H1 (cell line): Measurements from ENCODE around the gene ABCF3. TPM values are rescaled to one million over a fixed set of nuclear protein-coding genes. Genes with fewer than 3 reads are reported as not detected.
A peak's percentile ranks its signal among the peaks of the same experiment; 100 is the strongest.

Experiments
- CTCF ChIA-PET: fragments of 300-600 bp; sonication (Branson Sonifier 250); formaldehyde crosslinking; loops from one replicate; lab custom pipeline; 2021; ENCODE audit not compliant: partially characterized antibody; lab: Charles Lee
- POLR2A ChIA-PET: fragments of 300-600 bp; sonication (Branson Sonifier 250); formaldehyde crosslinking; loops from one replicate; lab custom pipeline; 2021; ENCODE audit warnings: inconsistent platforms; ENCODE audit not compliant: partially characterized antibody; lab: Charles Lee
- DNase-seq, 2 experiments: peaks; one replicate each; pipeline versions ENCODE4 v3.0.0 to v3.0.0-alpha.2; 2010 to 2022; ENCODE audit warnings: low spot score in 2 of 2, low read depth in 1 of 2, mixed read lengths in 1 of 2
- FAIRE-seq: peaks from 2 replicates; lab custom pipeline; 2011; peaks lifted over from hg19 to GRCh38; lab: Jason Lieb, UNC
- H2AFZ ChIP-seq: 2 replicates; pipeline ENCODE4 v1.8.1; 2012; ENCODE audit warnings: low read length, inconsistent platforms
- H2AK5ac ChIP-seq: 2 replicates; pipeline ENCODE4 v1.6.1; 2013; ENCODE audit warnings: low read depth, low read length
- H2BK120ac ChIP-seq: replicated peaks from 2 replicates; pipeline ENCODE3; 2013; ENCODE audit warnings: low read depth, low read length, inconsistent platforms
- H2BK12ac ChIP-seq: 2 replicates; pipeline ENCODE4 v1.6.1; 2013; ENCODE audit warnings: low read depth, low read length
- H2BK15ac ChIP-seq: 2 replicates; pipeline ENCODE4 v1.6.1; 2013; ENCODE audit warnings: low read length
- H2BK20ac ChIP-seq: 2 replicates; pipeline ENCODE4 v1.6.1; 2013; ENCODE audit warnings: low read length
- H2BK5ac ChIP-seq: 2 replicates; pipeline ENCODE4 v1.6.1; 2013; ENCODE audit warnings: low read depth, low read length
- H3K14ac ChIP-seq: 2 replicates; pipeline ENCODE4 v1.6.1; 2013; ENCODE audit warnings: inconsistent platforms; ENCODE audit not compliant: insufficient read length
- H3K18ac ChIP-seq: 2 replicates; pipeline ENCODE4 v1.6.1; 2013; ENCODE audit warnings: low read length; ENCODE audit errors: extremely low read depth
- H3K23ac ChIP-seq: 2 replicates; pipeline ENCODE4 v1.6.1; 2013; ENCODE audit warnings: inconsistent platforms; ENCODE audit not compliant: insufficient read length
- H3K23me2 ChIP-seq: 2 replicates; pipeline ENCODE4 v1.6.1; 2013; ENCODE audit warnings: low read depth, low read length
- H3K27ac ChIP-seq: 2 replicates; pipeline ENCODE4 v1.6.1; 2011; ENCODE audit warnings: low read depth, low read length, inconsistent platforms
- H3K27me3 ChIP-seq, 4 experiments: replicated peaks in 1 of 4; 1 replicate in 1 of 4; 2 replicates in 3 of 4; pipeline versions ENCODE4 v1.6.1 to v1.8.1; 2011 to 2013; ENCODE audit warnings: low read length in 3 of 4, mild to moderate bottlenecking in 3 of 4, inconsistent platforms in 2 of 4, mixed read lengths in 2 of 4, moderate library complexity in 1 of 4; ENCODE audit not compliant: control insufficient read depth in 3 of 4, insufficient read depth in 3 of 4; ENCODE audit errors: extremely low read depth in 1 of 4
- H3K36me3 ChIP-seq, 4 experiments: 2 replicates each; pipeline versions ENCODE4 v1.6.1 to v1.8.1; 2011 to 2013; ENCODE audit warnings: mild to moderate bottlenecking in 4 of 4, low read length in 3 of 4, moderate library complexity in 2 of 4, control low read depth in 1 of 4, inconsistent platforms in 1 of 4; ENCODE audit not compliant: insufficient read depth in 4 of 4, control insufficient read depth in 2 of 4
- H3K4ac ChIP-seq: replicated peaks from 2 replicates; pipeline ENCODE3; 2013; ENCODE audit warnings: low read length, low read depth, mixed read lengths, inconsistent platforms; ENCODE audit not compliant: insufficient read length
- H3K4me1 ChIP-seq, 4 experiments: replicated peaks in 1 of 4; 1 replicate in 1 of 4; 2 replicates in 3 of 4; pipeline versions ENCODE4 v1.6.1 to v1.8.1; 2011 to 2013; ENCODE audit warnings: low read length in 3 of 4, inconsistent platforms in 2 of 4, mixed read lengths in 1 of 4; ENCODE audit not compliant: insufficient read depth in 4 of 4, control insufficient read depth in 3 of 4
- H3K4me2 ChIP-seq, 2 experiments: 2 replicates each; pipeline versions ENCODE4 v1.6.1 to v1.8.1; 2011 to 2013; ENCODE audit warnings: low read depth in 2 of 2, low read length in 2 of 2, control low read depth in 1 of 2, inconsistent platforms in 1 of 2, mild to moderate bottlenecking in 1 of 2; ENCODE audit not compliant: insufficient read depth in 1 of 2
- H3K4me3 ChIP-seq, 4 experiments: fragments of 200-600, 300-600 bp in 1 of 4; sonication (generic), shearing (Covaris generic), sonication (Bioruptor Twin) in 1 of 4; 2 replicates each; pipeline versions ENCODE4 v1.5.1 to v1.8.1; 2011 to 2016; ENCODE audit warnings: low read length in 4 of 4, low read depth in 3 of 4, control low read depth in 2 of 4, inconsistent platforms in 2 of 4, mild to moderate bottlenecking in 2 of 4, mixed read lengths in 1 of 4, moderate library complexity in 1 of 4; ENCODE audit not compliant: insufficient read depth in 2 of 4; ENCODE audit errors: extremely low read depth in 1 of 4
- H3K56ac ChIP-seq: replicated peaks from 2 replicates; pipeline ENCODE3; 2013; ENCODE audit warnings: low read depth, mild to moderate bottlenecking, mixed read lengths, low read length, inconsistent platforms; ENCODE audit not compliant: insufficient read length
- H3K79me1 ChIP-seq: 2 replicates; pipeline ENCODE4 v1.6.1; 2013; ENCODE audit warnings: low read depth, low read length, control low read depth
- H3K79me2 ChIP-seq, 2 experiments: 2 replicates each; pipeline versions ENCODE4 v1.6.1 to v1.8.1; 2012 to 2013; ENCODE audit warnings: low read length in 2 of 2, mild to moderate bottlenecking in 2 of 2, inconsistent platforms in 1 of 2; ENCODE audit not compliant: insufficient read depth in 2 of 2, control insufficient read depth in 1 of 2
- H3K9ac ChIP-seq, 4 experiments: replicated peaks in 1 of 4; 1 replicate in 1 of 4; 2 replicates in 3 of 4; pipeline versions ENCODE4 v1.6.1 to v1.8.1; 2011 to 2013; ENCODE audit warnings: low read depth in 3 of 4, low read length in 3 of 4, control low read depth in 2 of 4, mild to moderate bottlenecking in 2 of 4, moderate library complexity in 2 of 4, inconsistent platforms in 1 of 4; ENCODE audit errors: extremely low read depth in 1 of 4
- H3K9me3 ChIP-seq, 2 experiments: 2 replicates each; pipeline versions ENCODE4 v1.6.1 to v1.8.1; 2012 to 2013; ENCODE audit warnings: mild to moderate bottlenecking in 2 of 2, moderate library complexity in 2 of 2, control low read depth in 1 of 2, inconsistent platforms in 1 of 2, low read depth in 1 of 2, low read length in 1 of 2, mixed read lengths in 1 of 2; ENCODE audit not compliant: insufficient read depth in 2 of 2
- H4K20me1 ChIP-seq, 2 experiments: replicated peaks in 1 of 2; 2 replicates each; pipeline versions ENCODE3 to v1.8.1; 2011 to 2013; ENCODE audit warnings: inconsistent platforms in 2 of 2, low read length in 2 of 2, mild to moderate bottlenecking in 1 of 2; ENCODE audit not compliant: insufficient read depth in 2 of 2, control insufficient read depth in 1 of 2
- H4K5ac ChIP-seq: 2 replicates; pipeline ENCODE4 v1.6.1; 2013; ENCODE audit warnings: low read length, low read depth, mixed read lengths, inconsistent platforms; ENCODE audit not compliant: insufficient read length
- H4K8ac ChIP-seq: 2 replicates; pipeline ENCODE4 v1.8.0; 2013; ENCODE audit warnings: mild to moderate bottlenecking, moderate library complexity, low read length, inconsistent platforms; ENCODE audit not compliant: insufficient read depth; ENCODE audit errors: extremely low read depth
- H4K91ac ChIP-seq: replicated peaks from 2 replicates; pipeline ENCODE3; 2013; ENCODE audit warnings: low read length, mixed read lengths, inconsistent platforms; ENCODE audit not compliant: insufficient read length
- ATF3 ChIP-seq: IDR thresholded peaks from 2 replicates; pipeline ENCODE4 v1.6.1; 2011; ENCODE audit warnings: low read depth, mild to moderate bottlenecking, low read length; ENCODE audit not compliant: insufficient read depth
- BACH1 ChIP-seq: IDR thresholded peaks from 2 replicates; pipeline ENCODE4 v1.6.1; 2012; ENCODE audit warnings: low read length, improper control_type of control experiment
- CBX5 ChIP-seq: fragments of 300-800, 300-1000 bp; sonication (generic); IDR thresholded peaks from 2 replicates; pipeline ENCODE4 v1.7.1; 2016; ENCODE audit warnings: antibody characterized with exemption, low read length, low read depth
- EGR1 ChIP-seq: IDR thresholded peaks from 2 replicates; pipeline ENCODE4 v1.6.1; 2011; ENCODE audit warnings: low read depth, low read length, borderline replicate concordance
- GTF2F1 ChIP-seq: IDR thresholded peaks from 2 replicates; pipeline ENCODE4 v1.6.1; 2012; ENCODE audit warnings: low read depth, low read length, improper control_type of control experiment, borderline replicate concordance
- MAX ChIP-seq: IDR thresholded peaks from 2 replicates; pipeline ENCODE4 v1.6.1; 2012; ENCODE audit warnings: inconsistent platforms
- POU5F1 ChIP-seq: IDR thresholded peaks from 2 replicates; pipeline ENCODE4 v1.6.1; 2011; ENCODE audit warnings: low read depth, mild to moderate bottlenecking, low read length, moderate library complexity
- RFX5 ChIP-seq: IDR thresholded peaks from 2 replicates; pipeline ENCODE4 v1.6.1; 2011; ENCODE audit warnings: low read depth, low read length, improper control_type of control experiment, borderline replicate concordance
- TAF1 ChIP-seq: IDR thresholded peaks from 2 replicates; pipeline ENCODE4 v1.6.1; 2011; ENCODE audit warnings: mild to moderate bottlenecking, low read depth, low read length
- TEAD4 ChIP-seq: IDR thresholded peaks from 2 replicates; pipeline ENCODE4 v1.6.1; 2012; ENCODE audit warnings: low read depth, low read length, inconsistent platforms, mixed read lengths
- polyA plus RNA-seq, 7 experiments: library from polyadenylated mRNA; depleted of rRNA in 3 of 7; stranded (reverse) in 5 of 7; unstranded in 2 of 7; fragments of >200 nt in 5 of 7; fragments of 200-250 nt in 2 of 7; gene quantifications; 1 replicate in 5 of 7; 2 replicates in 1 of 7; 4 replicates in 1 of 7; pipeline versions ENCODE4 v1.2.1 to v1.2.3, GENCODE V29; 2011 to 2013; ENCODE audit warnings: missing spikeins in 2 of 7, mixed read lengths in 2 of 7
- total RNA-seq: library from RNA; stranded (reverse); fragmentation: NEBNext Ultra II Directional; extraction: Animal tissue kit (Norgen Biotek cat#: 25700); gene quantifications from 2 replicates; pipeline ENCODE4 v1.2.1, GENCODE V29; 2021

Gene ABCF3
- total and polyA plus RNA-seq, 2 of the 8 experiments (the other 6 are each of a cell fraction or from before 2014, with no cell fraction given), result 51.6 to 57.8 TPM

- peak overlapping the region; percentile 81; the same call in 1 of the 2 replicates for H2BK15ac ChIP-seq
- POLR2A ChIA-PET, result interaction anchor here (1.0 to 3.3 kb wide), 6 partner anchors 13 to 128 kb away, joined by 3 to 26 read pairs (median 10); partner anchors contain the start of genes ABCF3 and EIF2B5
- H3K9ac ChIP-seq, result peak overlapping the region in 3 of 4 experiments; percentile 45 to 79 (median 61); a peak in 5 of 7 replicates
- H2AFZ ChIP-seq, result no peak overlapping the region
- DNase-seq (no peak), FAIRE-seq (no peak)
- no peak overlapping the region for H2AK5ac ChIP-seq
- peak overlapping the region; percentile 96 to 98 for H3K4me2 ChIP-seq
- H4K8ac ChIP-seq, result no peak overlapping the region
- no peak overlapping the region; the same call in 1 of the 2 replicates for H2BK5ac ChIP-seq
- H4K91ac ChIP-seq, result no peak overlapping the region
- peaks cover 16% of the 10 kb centered on the region for H3K79me1 ChIP-seq
- no peak overlapping the region for H3K56ac ChIP-seq
- no peak overlapping the region for H4K5ac ChIP-seq
- CTCF ChIA-PET, result interaction anchor here (0.6 to 2.2 kb wide), 5 partner anchors 12 to 132 kb away, joined by 3 to 7 read pairs (median 3); no protein-coding TSS in a partner anchor
- H3K23me2 ChIP-seq, result peaks cover 16% of the 10 kb centered on the region
- H3K14ac ChIP-seq, result no peak overlapping the region
- peaks cover 0 to 4% of the 10 kb centered on the region in 2 experiments for H4K20me1 ChIP-seq
- H3K27ac ChIP-seq, result 0 out of 2 replicates have a peak overlapping the region, but pooled peaks have one; percentile 26
- H2BK20ac ChIP-seq, result no peak overlapping the region
- H3K9me3 ChIP-seq, result no peaks in the 10 kb centered on the region
- H3K23ac ChIP-seq, result no peak overlapping the region
- peak overlapping the region; percentile 93 to 99 (median 98); a peak in 5 of 8 replicates for H3K4me3 ChIP-seq
- no peak overlapping the region for H2BK12ac ChIP-seq
- H3K4me1 ChIP-seq, result peaks cover 2 to 9% (median 5%) of the 10 kb centered on the region in 4 experiments; a peak in 6 of 7 replicates
- no peak overlapping the region for H3K4ac ChIP-seq
- no peak overlapping the region for H2BK120ac ChIP-seq
- H3K79me2 ChIP-seq, result peaks cover 21 to 43% of the 10 kb centered on the region in 2 experiments
- peak overlapping the region; percentile 10; the same call in 1 of the 2 replicates for H3K18ac ChIP-seq
- TF ChIP-seq ATF3, result no peak
- no peak for TF ChIP-seq CBX5
- TF ChIP-seq POU5F1, result no peak
- no peak for TF ChIP-seq RFX5
- TF ChIP-seq TAF1, result no peak
- no peak for TF ChIP-seq EGR1
- no peak for TF ChIP-seq TEAD4
- no peak for TF ChIP-seq BACH1
- TF ChIP-seq GTF2F1, result no peak
- TF ChIP-seq MAX, result no peak
- no peaks in the 10 kb centered on the region for H3K36me3 ChIP-seq
- H3K27me3 ChIP-seq, result no peaks in the 10 kb centered on the region
Observed at GRCh38 chr3:184157206-184157605, 28.8 kb upstream of the ABCF3 start.
